GM10266 (cell line): Measurements from ENCODE around the gene GPR55.

ENCODE experiments used
- DNase-seq: peaks from one replicate; pipeline ENCODE4 v3.0.0; 2012; ENCODE audit errors: extremely low spot score
- TF ChIP-seq, protein P1 (sequence below): IDR thresholded peaks from 2 replicates; pipeline ENCODE4 v1.5.1; 2012; ENCODE audit warnings: mild to moderate bottlenecking, low read depth; ENCODE audit not compliant: control insufficient read depth, insufficient read depth; ENCODE audit errors: missing control alignments

GPR55 gene

DNA sequence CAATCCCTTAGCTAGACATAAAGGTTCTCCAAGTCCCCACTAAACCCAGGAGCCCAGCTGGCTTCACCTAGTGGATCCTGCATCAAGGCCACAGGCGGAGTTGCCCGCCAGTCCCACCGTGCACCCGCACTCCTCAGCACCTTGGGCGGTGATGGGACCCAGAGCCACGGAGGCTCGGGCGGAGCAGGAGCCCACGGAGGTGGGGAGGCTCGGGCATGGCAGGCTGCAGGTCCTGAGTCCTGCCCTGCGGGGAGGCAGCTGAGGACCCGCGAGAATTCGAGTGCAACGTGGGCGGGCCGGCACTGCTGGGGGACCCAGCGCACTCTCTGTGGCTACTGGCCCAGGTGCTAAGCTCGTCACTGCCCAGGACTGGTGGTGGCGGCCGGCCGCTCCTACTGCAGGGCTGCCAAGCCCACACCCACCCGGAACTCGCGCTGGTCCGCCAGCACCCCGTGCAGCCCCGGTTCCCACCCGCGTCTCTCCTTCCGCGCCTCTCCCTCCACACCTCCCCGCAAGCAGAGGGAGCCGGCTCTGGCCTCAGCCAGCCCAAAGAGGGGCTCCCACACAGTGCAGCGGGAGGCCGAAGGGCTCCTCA is 39.2 kb upstream of the GPR55 start:
- TF ChIP-seq, protein P1, sequence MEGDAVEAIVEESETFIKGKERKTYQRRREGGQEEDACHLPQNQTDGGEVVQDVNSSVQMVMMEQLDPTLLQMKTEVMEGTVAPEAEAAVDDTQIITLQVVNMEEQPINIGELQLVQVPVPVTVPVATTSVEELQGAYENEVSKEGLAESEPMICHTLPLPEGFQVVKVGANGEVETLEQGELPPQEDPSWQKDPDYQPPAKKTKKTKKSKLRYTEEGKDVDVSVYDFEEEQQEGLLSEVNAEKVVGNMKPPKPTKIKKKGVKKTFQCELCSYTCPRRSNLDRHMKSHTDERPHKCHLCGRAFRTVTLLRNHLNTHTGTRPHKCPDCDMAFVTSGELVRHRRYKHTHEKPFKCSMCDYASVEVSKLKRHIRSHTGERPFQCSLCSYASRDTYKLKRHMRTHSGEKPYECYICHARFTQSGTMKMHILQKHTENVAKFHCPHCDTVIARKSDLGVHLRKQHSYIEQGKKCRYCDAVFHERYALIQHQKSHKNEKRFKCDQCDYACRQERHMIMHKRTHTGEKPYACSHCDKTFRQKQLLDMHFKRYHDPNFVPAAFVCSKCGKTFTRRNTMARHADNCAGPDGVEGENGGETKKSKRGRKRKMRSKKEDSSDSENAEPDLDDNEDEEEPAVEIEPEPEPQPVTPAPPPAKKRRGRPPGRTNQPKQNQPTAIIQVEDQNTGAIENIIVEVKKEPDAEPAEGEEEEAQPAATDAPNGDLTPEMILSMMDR: no peak
- no peak for DNase-seq

DNA sequence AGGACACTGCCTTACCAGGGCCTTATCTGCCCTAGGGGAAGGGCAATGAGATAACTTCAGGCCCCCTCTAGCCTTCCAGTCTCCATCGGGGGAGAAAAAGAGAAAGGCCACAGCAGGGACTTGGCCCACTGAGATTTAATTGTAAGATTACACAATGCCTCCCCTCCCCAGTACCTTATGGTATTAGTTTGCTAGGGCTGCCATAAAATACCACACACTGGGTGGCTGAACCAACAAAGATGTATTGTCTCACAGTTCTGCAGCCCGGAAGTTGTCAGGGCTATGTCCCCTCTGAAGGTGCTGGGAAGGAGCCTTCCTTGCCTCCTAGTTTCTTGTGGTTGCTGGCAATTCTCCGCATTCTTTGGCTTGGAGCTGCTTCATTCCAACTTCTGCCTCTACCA is 36.0 kb upstream of the GPR55 start:
- DNase-seq: no peak
- TF ChIP-seq, protein P1: no peak

DNA sequence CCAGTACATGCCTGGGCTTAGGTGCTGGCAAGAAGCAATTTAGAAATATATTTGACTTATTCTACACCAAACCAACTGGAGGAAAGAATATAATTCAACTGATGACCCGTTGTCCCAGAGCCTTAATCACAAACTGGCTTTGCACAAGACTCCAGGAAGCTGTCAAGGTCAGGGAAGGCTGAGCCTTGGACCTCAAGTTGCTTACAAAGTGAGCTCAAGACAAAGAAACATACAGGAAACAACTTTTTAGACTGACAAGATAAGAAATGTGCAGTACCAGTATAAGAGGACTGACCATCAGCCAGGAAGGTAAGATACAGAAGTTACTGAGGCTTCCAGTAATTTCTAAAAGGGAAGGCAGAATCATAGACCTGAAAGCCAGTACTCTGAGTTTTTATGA is 35.0 kb upstream of the GPR55 start:
- DNase-seq: no peak
- TF ChIP-seq, protein P1: no peak

DNA sequence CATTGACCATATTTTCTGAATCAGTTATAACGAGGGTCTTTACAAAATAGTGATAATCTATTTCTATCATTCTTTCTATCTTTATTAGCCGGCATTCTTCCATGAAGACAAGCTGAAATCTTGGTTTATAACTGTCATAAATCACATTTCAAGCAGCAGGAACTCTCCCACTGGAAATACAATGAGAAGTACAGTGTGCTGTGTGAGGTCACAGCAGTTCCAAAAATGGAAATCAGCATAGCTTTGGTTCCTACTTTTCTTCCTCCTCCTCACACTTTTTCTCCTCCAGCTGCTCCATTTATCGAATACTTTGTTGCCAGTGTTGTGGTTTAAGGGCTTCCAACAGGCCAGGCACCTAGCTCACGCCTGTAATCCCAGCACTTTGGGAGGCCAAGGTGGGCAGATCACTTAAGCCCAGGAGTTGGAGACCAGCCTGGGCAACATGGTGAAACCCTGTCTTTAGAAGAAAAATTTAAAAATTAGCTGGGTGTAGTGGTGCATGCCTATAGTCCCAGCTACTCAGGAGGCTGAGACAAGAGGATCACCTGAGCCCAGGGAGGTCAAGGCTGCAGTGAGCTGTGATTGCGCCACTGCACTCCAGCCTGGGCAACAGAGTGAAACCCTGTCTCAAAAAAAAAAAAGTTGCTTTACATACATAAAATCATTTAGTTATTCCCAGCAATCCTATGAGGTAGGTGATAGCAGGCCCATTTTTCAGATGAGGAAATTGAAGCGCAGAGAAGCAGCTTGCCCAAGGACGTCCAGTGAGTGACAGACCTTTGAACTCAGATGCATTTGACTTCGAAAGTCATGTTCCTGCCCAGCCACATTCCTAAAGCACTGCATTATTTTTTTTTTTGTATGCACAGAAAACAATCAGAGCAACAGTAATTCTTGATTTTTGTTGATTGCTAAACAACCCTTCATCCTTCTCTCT is 34.0 kb upstream of the GPR55 start:
- DNase-seq: no peak
- TF ChIP-seq, protein P1: no peak

GRCh38 chr2:230957756-230958391 is 32.8 kb upstream of the GPR55 start:
- no peak for DNase-seq

DNA sequence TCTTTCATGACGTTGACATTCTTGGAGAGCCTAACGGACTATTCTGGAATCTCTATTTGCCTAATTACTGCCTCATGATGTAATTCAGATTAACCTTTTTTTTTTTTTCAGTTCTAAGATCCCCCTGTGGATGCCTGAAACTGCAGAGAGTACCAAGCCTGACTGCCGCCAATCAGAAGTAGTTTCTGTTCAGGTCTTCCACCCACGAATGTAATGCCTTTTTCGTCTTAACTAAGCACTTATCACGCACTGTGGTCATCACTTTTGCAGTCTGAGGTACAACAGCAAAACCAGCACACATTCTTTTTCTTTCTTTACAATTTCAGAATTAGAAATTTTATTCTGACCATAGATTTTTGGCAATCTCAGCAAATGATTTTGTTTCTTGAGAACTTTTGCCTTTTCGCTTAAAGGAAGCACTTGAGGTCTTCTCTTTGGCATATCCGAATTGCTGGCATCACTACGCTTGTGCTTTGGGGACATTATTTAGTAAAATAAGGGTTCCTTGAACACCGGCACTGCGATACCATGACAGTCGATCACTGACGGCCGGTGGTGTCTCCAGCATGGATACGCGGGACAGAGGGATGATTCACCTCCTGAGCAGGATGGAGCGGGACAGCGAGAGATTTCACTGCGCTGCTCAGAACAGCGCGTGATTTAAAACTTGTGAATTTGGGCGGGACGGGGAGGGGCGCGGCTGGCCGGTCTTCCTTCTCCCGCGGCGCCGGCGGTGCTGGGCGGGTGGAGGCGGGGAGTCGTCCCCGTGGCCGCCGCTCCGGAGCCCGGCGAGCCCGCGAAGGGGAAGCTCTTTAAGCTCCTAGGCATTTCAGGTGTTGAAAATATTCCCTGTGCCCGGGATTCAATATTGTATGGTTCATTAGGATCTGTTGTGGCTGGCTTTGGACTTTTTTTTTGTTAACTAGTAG is 32.0 kb upstream of the GPR55 start:
- TF ChIP-seq, protein P1: no peak
- peak; percentile 82 for DNase-seq

More at GRCh38 chr2:230957756-230958391, 32.8 kb upstream of the GPR55 start:
- TF ChIP-seq, protein P1: no peak
